Skeletal muscle satellite cell (primary cell): Measurements from ENCODE around the gene NAA60.

Experiments
- H3K27me3 ChIP-seq: 2 replicates; pipeline ENCODE4 v1.7.0; 2013; ENCODE audit warnings: low read length; ENCODE audit not compliant: control insufficient read depth, insufficient read depth
- H3K36me3 ChIP-seq: 2 replicates; pipeline ENCODE4 v1.7.0; 2013; ENCODE audit warnings: mild to moderate bottlenecking, control low read depth, low read length; ENCODE audit not compliant: insufficient read depth
- H3K4me1 ChIP-seq: 2 replicates; pipeline ENCODE4 v1.7.0; 2013; ENCODE audit warnings: low read length; ENCODE audit not compliant: control insufficient read depth, insufficient read depth
- H3K4me2 ChIP-seq: 2 replicates; pipeline ENCODE4 v1.7.0; 2013; ENCODE audit warnings: mild to moderate bottlenecking, low read length
- H3K4me3 ChIP-seq: 2 replicates; pipeline ENCODE4 v1.7.0; 2013; ENCODE audit warnings: low read length
- H3K9ac ChIP-seq: 2 replicates; pipeline ENCODE4 v1.7.0; 2013; ENCODE audit warnings: mild to moderate bottlenecking, low read depth, low read length, moderate library complexity
- H3K9me3 ChIP-seq: replicated peaks from 2 replicates; pipeline ENCODE4 v1.7.0; 2013; ENCODE audit warnings: mild to moderate bottlenecking, control low read depth, low read length

Gene NAA60

GRCh38 chr16:3476409-3476808 lies 32.9 kb downstream of the NAA60 start:
- Histone ChIP-seq H3K4me2 (no peak overlapping the region), H3K4me1 (peaks cover 8% of the 10 kb centered on the region), H3K27me3 (no peaks in the 10 kb centered on the region), H3K36me3 (peaks cover 27% of the 10 kb centered on the region), H3K9ac (no peak overlapping the region), H3K4me3 (no peak overlapping the region), H3K9me3 (no peaks in the 10 kb centered on the region)

- H3K4me2 ChIP-seq, result no peak overlapping the region
- H3K9ac ChIP-seq, result no peak overlapping the region
- peaks cover 44% of the 10 kb centered on the region for H3K36me3 ChIP-seq
- no peaks in the 10 kb centered on the region for H3K9me3 ChIP-seq
- H3K4me1 ChIP-seq, result no peaks in the 10 kb centered on the region
- no peak overlapping the region for H3K4me3 ChIP-seq
- no peaks in the 10 kb centered on the region for H3K27me3 ChIP-seq
These were observed 34.9 kb downstream of the NAA60 start for GRCh38 chr16:3478242-3478925.

DNA sequence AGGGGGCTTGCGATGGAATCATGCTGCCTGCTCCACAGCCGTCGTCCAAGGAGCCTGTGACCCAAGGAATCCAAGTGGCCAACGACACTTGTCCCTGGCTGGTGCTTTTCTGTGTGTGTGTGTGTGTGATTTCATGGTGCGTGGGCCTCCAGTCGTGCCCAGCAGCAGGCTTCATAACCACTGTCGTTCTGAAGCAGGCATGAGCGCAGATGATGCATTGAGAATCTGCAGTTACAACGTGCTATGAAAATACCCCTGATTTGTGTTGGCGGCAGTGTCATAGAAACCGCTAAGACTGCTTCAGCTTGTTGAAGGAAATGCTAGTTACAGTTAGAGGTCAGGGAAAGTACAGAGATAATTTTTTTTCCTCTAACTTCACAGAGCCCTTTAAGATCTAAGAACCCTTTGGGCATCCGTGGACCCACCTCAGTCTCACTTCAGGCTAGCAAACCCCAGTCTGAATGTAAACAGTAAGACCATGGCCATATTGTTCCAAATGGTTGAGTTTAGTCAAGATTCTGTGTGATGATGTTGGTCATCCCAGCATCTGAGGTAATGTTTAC lies 36.3 kb downstream of the NAA60 start:
- no peaks in the 10 kb centered on the region for H3K27me3 ChIP-seq
- H3K36me3 ChIP-seq, result peaks cover 56% of the 10 kb centered on the region
- H3K4me3 ChIP-seq, result no peak overlapping the region
- no peak overlapping the region for H3K9ac ChIP-seq
- H3K4me1 ChIP-seq, result no peaks in the 10 kb centered on the region
- no peak overlapping the region for H3K4me2 ChIP-seq
- no peaks in the 10 kb centered on the region for H3K9me3 ChIP-seq

GRCh38 chr16:3480901-3481695 lies 37.6 kb downstream of the NAA60 start:
- Histone ChIP-seq H3K9me3 (no peaks in the 10 kb centered on the region), H3K4me3 (no peak overlapping the region), H3K27me3 (no peaks in the 10 kb centered on the region), H3K36me3 (peaks cover 69% of the 10 kb centered on the region), H3K4me2 (no peak overlapping the region), H3K9ac (no peak overlapping the region), H3K4me1 (no peaks in the 10 kb centered on the region)

DNA sequence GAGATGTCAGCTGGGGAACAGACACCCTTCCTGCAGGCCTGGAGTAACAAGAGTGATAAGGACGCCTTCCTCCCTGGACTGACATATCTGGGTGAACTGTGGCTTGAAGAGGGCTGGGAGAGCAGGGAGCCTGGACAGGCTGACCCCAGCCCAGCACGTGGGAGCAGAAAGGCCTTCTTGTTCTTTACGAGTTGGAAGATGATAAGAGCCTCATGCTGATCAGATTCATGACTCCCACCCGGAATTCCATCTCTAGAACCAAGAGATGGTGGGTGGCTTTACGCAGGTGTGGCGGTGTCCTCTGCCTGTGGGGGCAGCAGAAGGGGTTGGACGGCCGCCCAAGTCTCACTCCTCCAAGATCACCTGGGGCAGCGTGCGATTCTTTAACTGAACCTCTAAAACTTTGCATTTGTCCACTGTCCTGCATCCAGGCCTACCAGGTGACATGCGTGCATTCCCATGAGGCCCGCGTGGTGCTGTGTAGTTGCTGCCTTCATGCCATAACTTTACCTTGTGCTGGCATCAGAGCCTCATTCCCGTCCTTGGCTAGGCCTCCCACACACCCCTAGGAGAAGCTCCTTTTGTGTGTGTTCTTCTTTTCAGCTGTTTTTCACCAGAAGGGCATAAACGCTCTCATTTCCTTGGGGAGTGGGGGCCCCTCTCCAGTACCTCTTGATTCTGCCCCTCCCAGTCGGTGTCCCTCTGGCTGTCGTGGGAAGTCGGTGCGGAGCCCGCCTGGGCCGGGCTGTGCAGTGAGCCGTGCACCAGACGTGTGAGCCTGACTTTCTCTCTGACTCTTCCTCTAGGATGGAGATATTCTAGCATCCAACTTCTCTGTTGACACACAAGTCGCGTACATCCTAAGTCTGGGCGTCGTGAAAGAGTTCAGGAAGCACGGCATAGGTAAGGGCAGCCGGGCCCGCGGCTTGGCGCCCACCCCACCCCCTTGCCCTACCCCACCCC lies 38.5 kb downstream of the NAA60 start:
- H3K36me3 ChIP-seq, result peaks cover 77% of the 10 kb centered on the region

DNA sequence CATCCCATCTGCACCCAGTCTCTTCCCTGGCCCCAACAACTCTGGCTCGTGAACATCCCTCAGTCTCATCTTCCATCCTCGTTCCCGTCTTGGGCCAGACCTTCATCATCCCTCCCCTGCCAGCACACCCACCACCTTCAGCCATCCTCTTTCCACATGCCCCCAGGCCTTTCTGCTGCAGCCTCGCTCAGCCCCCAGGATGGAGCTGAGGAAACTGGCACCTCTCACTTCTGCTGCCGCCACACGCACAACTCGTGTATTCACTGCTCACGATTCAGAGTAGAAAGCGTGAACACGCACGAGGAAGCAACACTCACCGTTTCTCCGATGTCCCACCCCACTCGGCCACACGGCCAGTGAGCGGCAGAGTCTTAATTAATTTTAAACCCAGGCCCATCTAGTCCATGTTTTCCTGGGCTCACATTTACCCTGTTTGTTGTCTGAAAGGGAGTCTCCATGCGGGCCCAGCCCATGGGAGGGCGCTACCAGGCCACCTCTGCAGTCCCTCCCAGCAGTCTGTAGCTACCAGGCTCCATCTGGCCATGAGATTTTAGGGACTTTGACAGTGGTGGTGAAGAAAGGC lies 39.3 kb downstream of the NAA60 start:
- Histone ChIP-seq H3K36me3 (peaks cover 82% of the 10 kb centered on the region), H3K4me2 (no peak overlapping the region), H3K4me3 (no peak overlapping the region), H3K27me3 (no peaks in the 10 kb centered on the region), H3K4me1 (no peaks in the 10 kb centered on the region), H3K9me3 (no peaks in the 10 kb centered on the region), H3K9ac (no peak overlapping the region)

More for the DNA sequence above, 38.5 kb downstream of the NAA60 start:
- H3K4me1 ChIP-seq, result no peaks in the 10 kb centered on the region
- no peak overlapping the region for H3K4me3 ChIP-seq
- H3K9ac ChIP-seq, result no peak overlapping the region
- no peaks in the 10 kb centered on the region for H3K9me3 ChIP-seq
- H3K4me2 ChIP-seq, result no peak overlapping the region
- H3K27me3 ChIP-seq, result no peaks in the 10 kb centered on the region

DNA sequence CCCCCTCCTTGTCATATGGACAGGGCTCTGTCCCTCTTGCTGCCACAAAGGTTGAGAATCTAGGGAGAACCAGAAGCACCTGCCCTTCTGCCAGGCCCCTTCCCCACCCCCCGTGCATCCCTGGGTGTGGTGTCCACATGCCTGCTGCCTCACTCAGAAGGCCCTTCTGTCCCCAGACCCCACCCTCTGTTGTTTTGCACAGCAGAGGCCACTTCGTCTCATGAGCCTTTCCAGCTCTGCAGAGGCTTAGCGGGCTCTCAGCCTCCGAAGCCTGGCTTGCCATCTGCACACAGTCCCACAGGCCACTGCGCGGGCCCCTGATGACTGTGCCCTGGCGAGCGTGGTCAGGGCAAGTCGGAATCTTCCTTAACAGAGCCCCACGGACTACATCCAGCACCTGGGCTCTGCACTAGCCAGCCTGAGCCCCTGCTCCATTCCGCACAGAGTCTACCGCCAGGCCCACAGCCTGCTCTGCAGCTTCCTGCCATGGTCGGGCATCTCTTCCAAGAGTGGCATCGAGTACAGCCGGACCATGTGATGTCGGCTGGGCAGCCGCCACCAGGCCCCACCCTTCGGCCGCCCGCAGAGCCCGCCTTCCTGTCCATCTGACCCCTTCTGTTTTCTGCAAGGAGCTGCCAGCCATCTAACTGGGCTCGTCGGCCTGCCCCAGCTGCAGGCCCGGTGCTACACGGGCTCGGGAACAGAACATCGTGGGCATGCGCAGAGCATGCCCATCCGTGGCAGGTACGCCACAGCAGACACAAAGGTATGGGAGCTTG lies 41.0 kb downstream of the NAA60 start:
- peaks cover 77% of the 10 kb centered on the region for H3K36me3 ChIP-seq

GRCh38 chr16:3485097-3485745 lies 41.7 kb downstream of the NAA60 start:
- peaks cover 70% of the 10 kb centered on the region for H3K36me3 ChIP-seq
- H3K4me3 ChIP-seq, result no peak overlapping the region
- H3K4me2 ChIP-seq, result no peak overlapping the region
- H3K4me1 ChIP-seq, result no peaks in the 10 kb centered on the region
- no peak overlapping the region for H3K9ac ChIP-seq
- H3K9me3 ChIP-seq, result no peaks in the 10 kb centered on the region
- no peaks in the 10 kb centered on the region for H3K27me3 ChIP-seq

More for the DNA sequence above, 41.0 kb downstream of the NAA60 start:
- H3K9me3 ChIP-seq, result no peaks in the 10 kb centered on the region
- H3K4me3 ChIP-seq, result no peak overlapping the region
- no peaks in the 10 kb centered on the region for H3K4me1 ChIP-seq
- H3K4me2 ChIP-seq, result no peak overlapping the region
- H3K27me3 ChIP-seq, result no peaks in the 10 kb centered on the region
- no peak overlapping the region for H3K9ac ChIP-seq

DNA sequence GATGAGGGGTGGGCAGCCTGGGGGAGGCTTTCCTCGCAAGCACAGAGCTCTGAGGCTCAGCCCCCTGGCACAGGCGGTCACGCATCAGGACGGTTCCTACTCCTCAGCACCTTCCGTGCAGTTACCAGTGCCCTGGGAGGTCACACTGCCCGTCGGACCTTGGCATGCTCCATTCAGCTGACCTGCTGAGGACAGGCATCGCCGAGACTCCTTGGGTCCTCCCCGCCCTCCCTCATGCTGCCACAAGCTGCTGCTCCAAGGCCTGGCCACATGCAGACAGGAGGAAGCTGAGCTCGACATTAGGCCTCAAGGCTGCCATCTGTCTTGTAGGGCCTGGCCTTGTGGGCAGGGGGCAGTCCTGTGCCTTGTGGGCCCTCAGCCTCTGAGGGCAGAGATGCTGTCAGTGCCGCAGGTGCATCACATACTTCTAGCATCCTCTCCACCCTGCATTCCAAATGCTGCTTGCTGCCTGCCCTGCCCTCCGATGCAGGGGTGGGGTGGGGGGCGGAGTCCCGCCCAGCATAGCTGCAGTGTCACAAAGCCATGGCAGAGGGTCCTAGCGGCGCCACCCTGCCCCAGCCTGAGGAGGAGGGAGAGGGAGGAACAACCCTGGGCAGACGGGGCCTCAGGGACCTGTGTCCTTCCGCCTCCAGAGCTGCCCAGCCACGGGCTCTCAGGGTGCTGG lies 42.5 kb downstream of the NAA60 start:
- H3K36me3 ChIP-seq, result peaks cover 66% of the 10 kb centered on the region
- no peaks in the 10 kb centered on the region for H3K9me3 ChIP-seq
- H3K27me3 ChIP-seq, result no peaks in the 10 kb centered on the region
- H3K9ac ChIP-seq, result no peak overlapping the region
- H3K4me2 ChIP-seq, result no peak overlapping the region
- no peak overlapping the region for H3K4me3 ChIP-seq
- no peaks in the 10 kb centered on the region for H3K4me1 ChIP-seq
